ENCODE data around the gene HACL1.

Gene HACL1

GRCh38 chr3:15520804-15521572 is 80.4 kb downstream of the HACL1 start:
- no peak for DNase-seq (ENCODE audit: low read depth)
- TF ChIP-seq CTCF (conservative IDR thresholded peaks at IDR 0.05; ENCODE audit: control insufficient read depth, insufficient read depth, low read depth, low read length): no peak

GRCh38 chr3:15520185-15520584 is 81.2 kb downstream of the HACL1 start:
- TF ChIP-seq CTCF (conservative IDR thresholded peaks at IDR 0.05; ENCODE audit: control insufficient read depth, insufficient read depth, low read depth, low read length): no peak
- DNase-seq (ENCODE audit: low read depth): no peak
- no peak overlapping the region for H3K4me3 ChIP-seq (ENCODE audit: control insufficient read depth, low read depth, low read length)

More at GRCh38 chr3:15520804-15521572, 80.4 kb downstream of the HACL1 start:
- no peak overlapping the region for H3K4me3 ChIP-seq (ENCODE audit: control insufficient read depth, low read depth, low read length)

- no peak for DNase-seq (ENCODE audit: low read depth)
- no peak for TF ChIP-seq CTCF (conservative IDR thresholded peaks at IDR 0.05; ENCODE audit: control insufficient read depth, insufficient read depth, low read depth, low read length)
- H3K4me3 ChIP-seq (ENCODE audit: control insufficient read depth, low read depth, low read length): no peak overlapping the region
These were observed 82.3 kb downstream of the HACL1 start for GRCh38 chr3:15519096-15519495.

GRCh38 chr3:15514663-15515340 is 86.6 kb downstream of the HACL1 start:
- no peak for TF ChIP-seq CTCF (conservative IDR thresholded peaks at IDR 0.05; ENCODE audit: control insufficient read depth, insufficient read depth, low read depth, low read length)
- no peak for DNase-seq (ENCODE audit: low read depth)
- no peak overlapping the region for H3K4me3 ChIP-seq (ENCODE audit: control insufficient read depth, low read depth, low read length)

GRCh38 chr3:15513810-15514662 is 87.3 kb downstream of the HACL1 start:
- no peak for DNase-seq (ENCODE audit: low read depth)
- TF ChIP-seq CTCF (conservative IDR thresholded peaks at IDR 0.05; ENCODE audit: control insufficient read depth, insufficient read depth, low read depth, low read length): no peak
- no peak overlapping the region for H3K4me3 ChIP-seq (ENCODE audit: control insufficient read depth, low read depth, low read length)

- H3K4me3 ChIP-seq (ENCODE audit: control insufficient read depth, low read depth, low read length): no peak overlapping the region
- no peak for TF ChIP-seq CTCF (conservative IDR thresholded peaks at IDR 0.05; ENCODE audit: control insufficient read depth, insufficient read depth, low read depth, low read length)
- DNase-seq (ENCODE audit: low read depth): no peak
These were observed 88.3 kb downstream of the HACL1 start for GRCh38 chr3:15513116-15513515.

Data from fibroblast of mammary gland (primary cell).